ENCODE measurements around the gene AKR1C8.
"Not testable (repeated sequence)": the region's sequence is repeated elsewhere in the genome, so short reads cannot be mapped to it uniquely, and the experiment has no call there.

The AKR1C8 gene

GRCh38 chr10:5194431-5194830 lies 9.5 kb upstream of the AKR1C8 start:
- no peak for TF ChIP-seq CTCF (IDR thresholded peaks at IDR 0.05; ENCODE audit: insufficient read depth, low read depth, low read length, missing control alignments)
- DNase-seq (ENCODE audit: low read depth): no peak
- no peak overlapping the region for H3K4me3 ChIP-seq (ENCODE audit: low read length)

GRCh38 chr10:5188358-5188757 lies 3.4 kb upstream of the AKR1C8 start:
- H3K4me3 ChIP-seq (ENCODE audit: low read length): no peak overlapping the region
- no peak for TF ChIP-seq CTCF (IDR thresholded peaks at IDR 0.05; ENCODE audit: insufficient read depth, low read depth, low read length, missing control alignments)
- no peak for DNase-seq (ENCODE audit: low read depth)

GRCh38 chr10:5187867-5188266 lies 2.9 kb upstream of the AKR1C8 start:
- no peak overlapping the region for H3K4me3 ChIP-seq (ENCODE audit: low read length)
- no peak for TF ChIP-seq CTCF (IDR thresholded peaks at IDR 0.05; ENCODE audit: insufficient read depth, low read depth, low read length, missing control alignments)

GRCh38 chr10:5183923-5184322 lies 1.0 kb downstream of the AKR1C8 start:
- TF ChIP-seq CTCF (IDR thresholded peaks at IDR 0.05; ENCODE audit: insufficient read depth, low read depth, low read length, missing control alignments): no peak

More at GRCh38 chr10:5187867-5188266, 2.9 kb upstream of the AKR1C8 start:
- no peak for DNase-seq (ENCODE audit: low read depth)

GRCh38 chr10:5180503-5180902 lies 4.4 kb downstream of the AKR1C8 start:
- DNase-seq (ENCODE audit: low read depth); H3K4me3 ChIP-seq (ENCODE audit: low read length): not testable (repeated sequence)

More at GRCh38 chr10:5183923-5184322, 1.0 kb downstream of the AKR1C8 start:
- H3K4me3 ChIP-seq (ENCODE audit: low read length): no peak overlapping the region
- DNase-seq (ENCODE audit: low read depth): no peak

- DNase-seq (ENCODE audit: low read depth); H3K4me3 ChIP-seq (ENCODE audit: low read length): not testable (repeated sequence)
Observed at GRCh38 chr10:5175581-5175980, 9.4 kb downstream of the AKR1C8 start.

- no peak for TF ChIP-seq CTCF (IDR thresholded peaks at IDR 0.05; ENCODE audit: insufficient read depth, low read depth, low read length, missing control alignments)
- H3K4me3 ChIP-seq (ENCODE audit: low read length): no peak overlapping the region
- DNase-seq (ENCODE audit: low read depth): no peak
Observed at GRCh38 chr10:5168897-5169420, 16.0 kb downstream of the AKR1C8 start.

GRCh38 chr10:5165738-5166137 lies 19.2 kb downstream of the AKR1C8 start:
- no peak overlapping the region for H3K4me3 ChIP-seq (ENCODE audit: low read length)
- no peak for TF ChIP-seq CTCF (IDR thresholded peaks at IDR 0.05; ENCODE audit: insufficient read depth, low read depth, low read length, missing control alignments)
- DNase-seq (ENCODE audit: low read depth): peak; percentile 20

All from epithelial cell of esophagus (primary cell).